H4 (cell line): Measurements from ENCODE around the gene FAM170B. TPM values are rescaled to one million over a fixed set of nuclear protein-coding genes. Genes with fewer than 3 reads are reported as not detected.

Source experiments
- DNase-seq: peaks from one replicate; pipeline ENCODE4 v3.0.0-alpha.2; 2015; ENCODE audit warnings: low spot score
- total RNA-seq: library from RNA; depleted of rRNA; stranded (reverse); fragments of >200 nt; shearing (Covaris generic); gene quantifications from 2 replicates; pipeline ENCODE4 v1.2.3, GENCODE V29; 2014

Gene FAM170B
- total RNA-seq, 1 experiment from 2014 or later = not detected

DNA sequence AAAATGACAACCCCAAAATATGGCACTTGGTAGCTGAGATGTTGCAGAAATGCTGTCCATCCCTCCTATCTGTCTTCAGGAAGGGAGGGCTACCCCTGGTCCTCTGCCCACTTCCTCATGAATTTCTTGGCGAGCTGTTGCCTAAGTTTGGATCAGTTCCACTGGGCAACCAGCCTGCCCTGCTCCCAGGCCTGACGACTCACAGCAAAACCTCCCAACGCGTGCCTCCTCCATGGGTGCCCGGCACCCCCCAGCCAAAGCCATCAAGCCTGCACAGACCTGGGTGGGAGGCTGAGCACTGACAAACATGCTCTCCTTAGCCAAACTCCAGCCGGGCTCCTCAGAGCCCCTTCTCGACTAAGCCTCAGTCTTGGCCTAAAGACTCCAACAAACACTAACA, 27.4 kb downstream of the FAM170B start:
- no peak for DNase-seq

DNA sequence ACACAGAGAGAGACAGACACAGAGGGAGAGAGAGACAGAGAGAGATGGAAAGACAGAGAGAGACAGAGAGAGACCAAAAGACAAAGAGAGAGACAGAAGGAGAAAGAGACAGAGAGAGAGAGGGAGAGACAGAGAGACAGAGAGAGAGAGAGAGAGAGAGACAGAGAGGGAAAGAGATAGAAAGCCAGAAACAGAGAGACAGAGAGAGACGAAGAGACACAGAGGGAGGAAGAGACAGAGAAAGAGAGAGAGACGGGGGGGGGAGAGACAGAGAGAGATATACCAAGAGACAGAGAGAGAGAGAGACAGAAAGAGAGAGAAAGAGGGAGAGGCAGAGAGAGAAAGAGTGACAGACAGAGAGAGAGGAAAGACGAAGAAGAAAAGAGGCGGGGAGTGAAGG, 28.7 kb downstream of the FAM170B start:
- DNase-seq = no peak

DNA sequence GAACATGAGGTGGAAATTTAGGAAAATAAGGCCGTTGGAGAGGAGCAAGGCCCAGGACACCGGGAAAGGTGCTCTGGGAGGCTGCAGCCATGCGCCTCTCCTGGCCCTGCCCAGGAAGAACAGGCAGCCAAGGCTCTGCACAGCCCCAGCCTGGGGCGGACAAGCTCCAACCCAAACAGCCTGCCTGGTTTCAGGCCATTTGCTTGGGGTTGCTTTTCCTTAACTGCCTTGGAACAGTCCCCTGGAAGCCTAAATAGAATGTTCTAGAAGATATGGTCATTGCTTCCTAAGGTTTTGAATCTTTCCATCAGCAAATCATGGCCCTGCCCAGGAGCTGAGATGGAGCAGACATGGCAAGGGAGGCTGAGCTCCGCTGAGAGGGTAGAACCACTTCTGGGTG, 29.5 kb downstream of the FAM170B start:
- no peak for DNase-seq

DNA sequence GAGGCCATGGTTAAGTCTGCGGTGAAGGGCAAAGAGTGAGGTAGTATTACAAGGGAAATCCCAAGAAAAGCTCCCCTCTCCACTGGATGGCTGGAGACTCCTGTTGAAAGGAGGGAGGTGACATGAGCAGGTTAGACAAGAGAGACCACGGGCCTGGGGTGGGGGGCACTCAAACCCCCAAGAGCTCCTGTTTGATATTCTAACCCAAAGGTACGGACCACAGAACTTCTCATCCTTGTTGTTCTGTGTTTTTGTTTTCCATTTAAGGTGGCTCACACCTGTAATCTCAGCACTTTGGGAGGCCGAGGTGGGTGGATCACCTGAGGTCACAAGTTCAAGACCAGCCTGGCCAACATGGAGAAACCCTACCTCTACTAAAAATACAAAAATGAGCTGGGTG, 30.1 kb downstream of the FAM170B start:
- DNase-seq = no peak

DNA sequence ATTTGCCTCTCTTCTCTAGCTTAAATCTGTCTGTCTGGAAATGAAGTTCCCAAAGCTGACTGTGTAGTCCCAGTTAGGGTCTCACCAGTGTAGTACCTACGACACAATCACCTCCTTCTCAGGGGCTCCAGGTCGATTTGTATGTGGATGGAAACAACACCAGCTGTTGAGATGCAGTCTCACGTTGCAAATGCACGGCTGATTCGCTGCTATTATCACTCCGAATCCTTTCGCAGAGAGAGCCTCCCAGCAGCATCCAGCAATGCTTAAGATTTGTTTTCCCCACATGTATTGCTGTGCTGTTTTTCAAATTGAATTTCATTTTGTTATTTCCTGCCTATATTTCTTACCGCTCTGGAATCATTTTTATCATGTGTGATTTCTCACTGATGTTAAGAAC, 34.8 kb downstream of the FAM170B start:
- no peak for DNase-seq

DNA sequence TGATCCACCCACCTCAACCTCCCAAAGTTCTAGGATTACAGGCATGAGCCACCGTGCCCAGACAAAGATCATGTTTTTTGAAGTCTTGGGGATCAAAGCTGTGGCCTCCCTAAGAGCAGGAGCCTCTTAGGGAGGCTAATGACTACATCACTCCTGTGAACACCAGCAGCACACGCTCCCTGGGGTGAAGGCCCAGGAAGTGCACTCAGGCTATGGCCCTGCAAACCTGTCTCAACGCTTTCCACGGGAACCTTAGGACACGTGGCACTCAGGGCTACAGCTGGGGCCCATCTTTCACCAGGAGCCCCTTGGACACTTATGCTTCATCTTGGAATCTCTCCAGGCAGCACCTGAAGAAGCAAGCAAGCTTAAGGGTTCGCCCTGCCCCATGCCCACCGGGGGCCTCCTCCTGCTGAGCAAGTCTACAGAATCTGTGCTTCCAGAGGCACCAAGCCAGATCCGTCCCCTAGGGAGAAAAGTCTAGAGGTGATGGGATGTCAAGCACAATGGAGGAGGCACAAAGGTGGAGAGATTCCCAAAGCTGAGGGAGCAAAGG, 36.9 kb downstream of the FAM170B start:
- DNase-seq = no peak

DNA sequence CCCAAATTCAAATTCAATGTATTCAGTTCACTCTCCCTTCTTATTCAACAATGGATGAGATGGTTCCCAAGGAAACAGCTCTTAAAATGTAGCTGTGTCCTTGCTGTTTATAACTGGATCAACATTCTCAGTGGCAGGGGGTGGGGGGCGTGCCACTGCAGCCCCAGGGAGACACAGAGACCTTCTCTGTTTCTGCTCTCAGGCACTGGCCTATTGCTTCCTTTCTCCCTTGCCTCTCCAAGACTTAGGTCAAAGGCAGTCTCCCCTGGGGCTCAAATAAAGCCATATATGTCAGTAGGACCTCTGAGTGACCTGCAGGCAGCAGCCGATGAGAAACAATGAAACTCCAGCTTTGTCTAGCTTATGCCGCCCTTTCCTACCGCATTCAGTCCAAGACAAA, 39.2 kb downstream of the FAM170B start:
- DNase-seq = no peak

DNA sequence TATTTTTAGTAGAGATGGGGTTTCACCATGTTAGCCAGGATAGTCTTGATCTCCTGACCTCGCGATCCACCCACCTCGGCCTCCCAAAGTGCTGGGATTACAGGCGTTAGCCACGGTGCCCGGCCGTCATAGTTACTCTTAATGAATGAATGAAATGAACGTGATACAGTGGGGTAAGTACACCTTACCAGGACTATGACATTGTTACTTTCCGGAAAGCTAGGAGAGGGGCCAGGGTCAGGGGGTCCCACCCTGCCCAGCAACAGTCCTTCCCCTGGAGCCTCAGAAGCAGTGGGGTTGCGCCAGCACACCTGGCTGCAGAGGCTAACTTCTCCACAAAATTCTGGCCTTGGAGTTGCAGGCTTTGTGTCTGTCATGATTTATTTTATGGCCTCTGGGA, 39.9 kb downstream of the FAM170B start:
- DNase-seq = no peak

DNA sequence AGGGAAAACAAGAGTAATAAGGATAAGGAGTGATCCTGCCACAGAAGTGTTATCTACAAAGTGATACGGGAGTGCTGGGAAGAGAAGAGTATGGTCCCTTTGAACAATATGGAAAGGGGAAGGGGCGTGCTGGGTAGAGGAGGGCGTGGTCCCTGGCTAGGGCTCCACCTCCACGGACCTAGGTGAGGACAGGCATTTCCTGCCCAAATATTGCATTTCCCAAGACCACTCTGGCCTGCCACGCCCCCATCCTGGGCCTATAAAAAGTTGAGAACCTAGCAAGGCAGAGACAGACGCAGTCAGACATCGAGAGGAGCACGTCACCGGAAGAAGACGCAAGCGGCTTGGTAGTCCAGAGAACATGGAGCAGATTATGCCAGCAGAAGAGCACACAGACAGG, 41.3 kb downstream of the FAM170B start:
- DNase-seq = no peak

DNA sequence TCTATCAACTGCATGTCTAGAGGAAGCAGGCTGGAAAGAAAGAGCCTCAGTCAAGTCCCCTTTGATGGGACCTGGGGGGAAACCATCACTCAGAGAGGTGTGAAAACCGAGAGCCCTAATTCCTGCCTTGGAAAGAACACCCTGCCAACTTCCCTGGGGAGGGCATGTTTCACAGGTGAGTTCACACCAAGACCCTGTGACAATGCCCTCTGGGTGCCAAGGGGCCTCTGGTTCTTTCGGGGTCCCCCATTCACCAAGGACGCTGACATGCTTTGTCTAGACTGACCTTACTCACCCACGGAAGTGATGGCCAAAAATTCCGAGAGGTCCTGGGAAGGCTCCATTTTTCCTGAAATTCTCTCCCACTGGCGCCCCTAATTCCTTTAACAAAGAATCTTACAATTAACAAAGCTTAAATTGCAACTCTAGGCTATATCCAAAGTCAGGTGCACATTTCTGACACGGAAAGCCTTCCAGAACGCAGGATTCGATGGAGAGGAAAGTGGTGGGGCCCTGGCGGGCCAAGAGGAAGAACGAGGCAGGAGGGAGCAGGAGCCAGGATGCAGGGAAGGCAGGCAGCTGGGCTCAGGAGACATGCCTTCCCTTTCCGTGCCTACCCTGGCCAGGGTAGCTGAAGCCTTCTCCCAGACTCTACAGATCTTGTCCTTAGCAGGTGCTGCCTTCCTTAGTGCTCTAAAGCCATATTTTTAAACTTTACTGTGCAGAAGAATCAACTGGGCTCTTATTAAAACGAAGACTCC, 42.2 kb downstream of the FAM170B start:
- no peak for DNase-seq

DNA sequence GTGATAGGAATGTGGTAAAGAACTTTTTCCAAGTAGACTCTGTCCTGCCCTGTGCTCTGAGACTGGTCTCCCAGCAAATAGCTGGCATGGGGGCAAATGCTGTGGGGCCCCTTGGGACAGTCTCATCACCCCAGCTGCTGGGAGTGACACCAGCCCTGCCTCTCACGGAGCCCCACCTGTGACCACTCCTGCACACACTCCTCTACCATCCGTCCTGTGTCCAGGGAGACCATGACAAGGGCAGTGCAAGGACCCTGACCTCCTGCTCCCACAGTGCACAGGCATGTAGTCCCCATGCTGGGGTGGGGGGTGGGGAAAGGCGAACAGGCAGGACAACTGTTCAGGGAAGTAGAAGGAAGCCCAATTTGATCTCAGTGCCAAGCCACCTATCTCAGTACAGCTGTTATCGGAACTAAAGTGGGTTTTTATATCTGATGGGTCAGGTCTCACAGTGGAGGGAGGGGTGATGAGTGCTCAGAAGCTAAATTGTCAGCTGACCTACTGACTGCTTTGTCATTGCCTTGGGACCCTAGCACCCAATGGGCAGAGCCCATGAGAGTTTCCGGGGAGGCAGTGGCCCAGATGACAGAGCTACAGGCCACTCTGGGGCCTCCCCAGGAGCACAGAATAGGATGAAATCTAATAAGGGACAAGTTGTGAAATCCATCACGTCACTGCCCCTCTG, 43.0 kb downstream of the FAM170B start:
- no peak for DNase-seq

DNA sequence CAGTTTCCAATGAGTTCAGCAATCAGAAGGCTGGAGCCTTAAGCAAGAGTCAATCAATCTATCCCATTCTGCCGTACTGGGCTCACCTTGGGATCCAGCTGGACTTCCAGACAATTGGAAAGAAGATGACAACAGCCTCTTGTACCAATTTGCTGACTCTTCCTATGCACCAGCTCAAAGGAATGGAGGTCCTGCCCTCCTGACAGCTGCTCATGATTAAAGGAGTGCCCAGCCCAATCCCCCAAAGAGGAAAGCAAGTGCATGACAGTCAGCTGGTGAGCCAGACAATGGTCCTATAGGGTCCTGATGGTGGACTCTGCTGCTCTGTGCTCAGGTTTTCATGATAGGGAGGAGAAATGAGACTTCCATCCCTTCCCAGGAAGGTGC, 43.6 kb downstream of the FAM170B start:
- no peak for DNase-seq

DNA sequence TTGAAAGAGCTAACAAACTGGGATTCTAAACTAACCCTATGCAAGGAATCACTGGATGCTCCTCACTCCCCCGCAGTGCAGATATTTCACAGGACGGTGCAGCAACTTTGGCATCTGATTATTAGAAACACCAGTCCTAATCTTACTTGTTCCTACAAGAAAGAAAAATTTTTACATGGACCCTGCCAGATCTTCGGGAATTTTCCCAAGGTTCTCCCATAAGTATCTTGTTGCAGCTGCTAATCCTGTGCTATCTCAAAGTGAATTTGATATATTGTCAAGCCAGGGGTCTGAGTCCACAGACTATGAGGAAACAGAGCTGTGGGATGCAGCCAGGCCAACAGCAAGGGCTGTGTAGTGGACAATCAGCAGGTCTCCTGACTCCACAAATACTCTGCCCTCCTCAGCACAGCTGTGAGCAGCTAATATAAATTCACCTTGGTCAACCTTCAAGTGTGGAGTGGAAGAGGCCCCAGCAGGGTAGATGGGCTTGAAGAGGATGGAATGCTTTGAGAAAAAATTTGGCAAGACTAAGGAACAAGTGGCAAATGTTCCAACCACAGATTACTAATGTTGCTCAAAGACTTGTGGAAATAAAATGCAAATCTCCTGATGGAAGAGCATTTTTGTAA, 44.1 kb downstream of the FAM170B start:
- no peak for DNase-seq

DNA sequence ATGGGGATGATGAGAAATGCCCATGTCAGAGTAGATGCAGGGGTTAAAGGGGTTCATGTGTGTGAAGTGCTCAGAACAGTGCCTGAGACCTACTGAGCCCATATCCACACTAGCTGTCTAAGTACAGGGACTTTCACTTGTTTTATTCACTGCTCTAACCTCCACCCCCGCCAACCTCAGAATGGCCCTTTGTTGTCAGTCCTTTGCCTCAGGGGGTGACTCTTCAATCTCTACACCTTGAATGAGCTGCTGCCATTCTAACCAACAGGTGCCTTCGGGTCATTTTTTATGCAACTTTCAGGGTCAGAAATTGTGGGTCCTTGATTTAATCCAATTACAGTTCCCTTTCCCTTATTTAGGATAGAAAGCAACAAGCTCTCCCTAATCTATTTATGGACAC, 44.7 kb downstream of the FAM170B start:
- no peak for DNase-seq

DNA sequence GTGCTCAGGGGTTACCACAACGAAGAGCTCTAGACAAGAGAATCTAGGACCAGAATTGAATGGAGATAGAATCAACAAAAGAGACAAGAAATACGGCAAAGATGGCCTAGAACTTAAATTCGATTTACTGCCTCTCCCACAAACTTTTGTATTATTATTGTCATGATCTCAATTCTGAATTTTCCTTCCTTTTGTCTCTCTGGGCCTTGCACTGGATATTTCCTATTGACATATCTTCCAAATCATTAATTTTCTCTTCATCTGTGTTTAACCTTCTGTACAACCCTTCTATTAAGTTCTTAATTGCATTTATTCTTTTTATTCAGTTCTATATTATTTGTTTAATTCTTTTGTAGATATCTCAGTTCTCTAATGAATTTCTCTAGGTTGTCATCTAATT, 46.9 kb downstream of the FAM170B start:
- DNase-seq = no peak

DNA sequence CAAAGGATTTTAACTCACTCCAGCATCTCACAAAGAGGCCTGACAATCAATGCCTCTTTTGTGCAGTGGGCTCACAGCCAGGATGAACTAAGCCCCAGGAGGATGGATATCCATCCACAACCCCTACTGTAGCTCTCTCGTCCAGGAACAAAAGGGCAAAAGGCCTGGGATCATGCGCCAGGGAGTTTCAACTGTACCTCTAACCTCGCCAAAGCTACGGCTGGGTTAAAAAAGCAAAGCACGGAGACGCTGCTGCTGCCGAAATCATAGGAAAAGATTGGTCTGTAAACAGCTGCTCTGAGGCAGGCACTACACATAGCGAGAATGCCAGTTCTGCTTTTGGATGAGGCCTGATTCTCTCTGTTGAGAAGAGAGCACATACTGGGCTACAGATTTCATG, 50.6 kb downstream of the FAM170B start:
- no peak for DNase-seq

DNA sequence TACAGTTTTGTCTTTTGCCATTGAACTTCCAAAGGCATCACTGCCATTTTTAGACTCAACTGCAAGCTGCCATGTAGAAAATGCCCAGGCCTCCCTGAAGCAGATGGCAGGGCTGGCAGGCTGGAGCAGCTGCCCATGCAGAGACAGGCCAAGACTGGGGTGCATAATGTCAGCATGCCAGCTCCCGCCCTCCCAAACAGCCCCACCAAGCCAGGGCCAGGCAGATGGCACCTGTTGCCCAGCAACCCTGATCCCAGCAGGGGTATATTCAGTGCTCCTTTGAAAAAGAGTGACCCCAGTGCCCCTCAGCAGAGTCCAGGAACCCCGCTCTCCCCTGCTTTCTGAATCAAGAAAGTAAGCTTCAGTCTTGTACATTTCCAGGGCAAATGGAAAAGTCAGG, 51.1 kb downstream of the FAM170B start:
- no peak for DNase-seq

DNA sequence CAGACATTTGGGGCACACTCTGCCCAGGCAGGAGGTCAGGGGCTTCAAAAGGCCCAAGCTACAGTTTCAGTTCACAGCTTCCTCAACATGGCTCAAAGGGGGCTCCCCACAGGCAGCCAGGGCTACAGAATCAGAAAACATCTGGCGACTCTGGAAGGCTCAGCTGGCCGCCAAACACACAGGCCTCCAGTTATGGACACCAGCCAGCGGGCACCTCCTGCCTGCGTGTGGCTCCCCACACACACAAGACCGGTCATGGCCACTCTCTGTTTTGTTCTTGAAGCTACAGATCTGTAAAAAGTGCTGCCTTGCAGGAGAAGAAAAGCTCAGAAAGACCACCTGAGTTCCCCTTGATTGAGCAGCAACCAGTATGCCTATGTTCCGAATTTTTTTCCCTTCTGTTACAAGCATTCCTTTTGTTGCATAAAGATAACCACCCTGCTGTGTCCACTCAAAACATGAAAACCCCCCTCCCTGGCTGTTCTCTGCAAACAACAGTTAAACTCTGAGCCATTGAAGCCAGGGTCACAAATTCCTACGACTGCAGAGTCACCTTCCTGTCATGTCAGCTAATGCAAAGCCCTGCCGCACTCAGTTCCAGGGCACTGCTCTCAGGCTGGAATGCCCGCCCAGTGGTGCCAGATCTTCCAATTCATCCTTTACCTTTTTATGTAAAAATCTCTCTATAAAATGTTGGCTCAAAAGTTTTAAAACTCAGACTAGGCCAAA, 52.1 kb downstream of the FAM170B start:
- DNase-seq = no peak
